Adrenal gland (tissue), 12 donors: ENCODE data around the gene PLXDC2. TPM values are rescaled to one million over a fixed set of nuclear protein-coding genes. Genes with fewer than 3 reads are reported as not detected.

Experiments
- DNase-seq, 7 donors: peaks; one replicate each; pipeline ENCODE4 v3.0.0-alpha.2; 2019 to 2020
- H3K27ac ChIP-seq, 5 donors: fragments of 200-600 bp; sonication (generic) in 4 of 5; 1 replicate in 3 of 5; 2 replicates in 2 of 5; pipeline versions ENCODE4 v1.5.1 to v1.8.0; 2016 to 2020; ENCODE audit warnings: mild to moderate bottlenecking in 1 of 5
- H3K27me3 ChIP-seq: fragments of 200-600 bp; 2 replicates; pipeline ENCODE4 v1.8.0; 2021
- H3K36me3 ChIP-seq, 2 donors: fragments of 200-600 bp; replicated peaks in 1 of 2; 1 replicate in 1 of 2; 2 replicates in 1 of 2; pipeline versions ENCODE4 v1.5.1 to v1.8.0; 2018 to 2022
- H3K4me1 ChIP-seq, 2 donors: fragments of 200-600 bp; replicated peaks in 1 of 2; 1 replicate in 1 of 2; 2 replicates in 1 of 2; pipeline versions ENCODE4 v1.5.1 to v1.8.0; 2018 to 2021
- H3K4me3 ChIP-seq, 4 donors: fragments of 200-600 bp; sonication (generic) in 3 of 4; one replicate each; pipeline ENCODE4 v1.5.1; 2016 to 2018
- H3K9me3 ChIP-seq, 3 donors: fragments of 200-600 bp; sonication (generic) in 1 of 3; replicated peaks in 1 of 3; 1 replicate in 2 of 3; 2 replicates in 1 of 3; pipeline versions ENCODE4 v1.5.1 to v1.8.0; 2016 to 2021
- POLR2A ChIP-seq, 2 donors: fragments of 450-650 bp; IDR thresholded peaks; one replicate each; pipeline ENCODE4 v1.6.1; 2017; ENCODE audit warnings: antibody characterized with exemption in 2 of 2, mild to moderate bottlenecking in 2 of 2, moderate library complexity in 1 of 2
- WGBS, 4 donors: extraction: QIAGEN DNeasy Blood & Tissue Kit in 2 of 4; methylation state at CpG; one replicate each; pipeline versions ENCODE4 v1.1.5 to v1.1.7; 2013 to 2017; 5-methylcytosine and 5-hydroxymethylcytosine counted together
- intact Hi-C, 2 donors: fragments of 100-400 bp; cut with DNase I; formaldehyde crosslinking; loops; one replicate each; pipeline versions ENCODE4 v1.14.1 to v1.15.0; 2022 to 2023
- polyA plus RNA-seq, 3 donors: library from polyadenylated mRNA; stranded (reverse); fragments of 200-250 nt in 2 of 3; fragments of 350-450 nt in 1 of 3; fragmentation: Illumina TruSeq in 1 of 3; extraction: RNeasy Lipid Tissue Mini Kit (QIAGEN cat#74804) in 1 of 3; gene quantifications; one replicate each; pipeline ENCODE4 v1.2.3, GENCODE V29; 2013 to 2014
- total RNA-seq, 9 donors: library from RNA; depleted of rRNA in 4 of 9; stranded (reverse); fragments of >200 nt in 4 of 9; fragments of 120-200 nt in 1 of 9; fragmentation: NEBNext Ultra II Directional in 1 of 9; extraction: Animal tissue kit (Norgen Biotek cat#: 25700) in 1 of 9; gene quantifications; one replicate each; pipeline versions ENCODE4 v1.1.0 to v1.2.4, GENCODE V29; 2013 to 2023
- TF ChIP-seq, protein P1 (sequence below), 6 experiments: fragments of 450-650 bp in 4 of 6; fragments of 200-600 bp in 2 of 6; sonication (generic) in 1 of 6; IDR thresholded peaks; 1 replicate in 5 of 6; 2 replicates in 1 of 6; pipeline versions ENCODE4 v1.5.1 to v1.8.0; 2016 to 2021; ENCODE audit warnings: antibody characterized with exemption in 6 of 6, mild to moderate bottlenecking in 2 of 6, moderate library complexity in 1 of 6
- donor health status: healthy with polysubstance abuse.
- donor health status: Bipolar disorder and iron deficiency.
- donor health status: DM: yes; HTN: yes; CAD: no.
- donor health status: DM: no; HTN: no; CAD: no.
- donor health status: DM: no; HTN: no; CAD: no.
- donor health status: DM: yes; HTN: yes; CAD: no.

The PLXDC2 gene
- total and polyA plus RNA-seq, 12 donors: 12.1 to 127 (median 75.1) TPM

- 89 to 97% (median 90%) methylated on average over 2 of the region's 2 CpGs for WGBS, 4 donors
- Histone ChIP-seq H3K27me3 (no peaks in the 10 kb centered on the region), H3K27ac (no peak overlapping the region), H3K36me3 (no peaks in the 10 kb centered on the region), H3K4me1 (no peaks in the 10 kb centered on the region), H3K9me3 (no peaks in the 10 kb centered on the region), H3K4me3 (no peak overlapping the region)
- intact Hi-C loops: no loop called here
- no peak for TF ChIP-seq POLR2A (IDR thresholded peaks at IDR 0.05)
- TF ChIP-seq, protein P1, sequence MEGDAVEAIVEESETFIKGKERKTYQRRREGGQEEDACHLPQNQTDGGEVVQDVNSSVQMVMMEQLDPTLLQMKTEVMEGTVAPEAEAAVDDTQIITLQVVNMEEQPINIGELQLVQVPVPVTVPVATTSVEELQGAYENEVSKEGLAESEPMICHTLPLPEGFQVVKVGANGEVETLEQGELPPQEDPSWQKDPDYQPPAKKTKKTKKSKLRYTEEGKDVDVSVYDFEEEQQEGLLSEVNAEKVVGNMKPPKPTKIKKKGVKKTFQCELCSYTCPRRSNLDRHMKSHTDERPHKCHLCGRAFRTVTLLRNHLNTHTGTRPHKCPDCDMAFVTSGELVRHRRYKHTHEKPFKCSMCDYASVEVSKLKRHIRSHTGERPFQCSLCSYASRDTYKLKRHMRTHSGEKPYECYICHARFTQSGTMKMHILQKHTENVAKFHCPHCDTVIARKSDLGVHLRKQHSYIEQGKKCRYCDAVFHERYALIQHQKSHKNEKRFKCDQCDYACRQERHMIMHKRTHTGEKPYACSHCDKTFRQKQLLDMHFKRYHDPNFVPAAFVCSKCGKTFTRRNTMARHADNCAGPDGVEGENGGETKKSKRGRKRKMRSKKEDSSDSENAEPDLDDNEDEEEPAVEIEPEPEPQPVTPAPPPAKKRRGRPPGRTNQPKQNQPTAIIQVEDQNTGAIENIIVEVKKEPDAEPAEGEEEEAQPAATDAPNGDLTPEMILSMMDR (IDR thresholded peaks at IDR 0.05): no peak
- no peak for DNase-seq
Observed at GRCh38 chr10:20232079-20232705, 416.0 kb downstream of the PLXDC2 start.

GRCh38 chr10:20233423-20233822 lies 417.2 kb downstream of the PLXDC2 start:
- no peak overlapping the region for H3K4me3 ChIP-seq
- H3K9me3 ChIP-seq: no peaks in the 10 kb centered on the region
- no peak overlapping the region for H3K27ac ChIP-seq
- DNase-seq: no peak
- no peaks in the 10 kb centered on the region for H3K36me3 ChIP-seq
- H3K4me1 ChIP-seq: no peaks in the 10 kb centered on the region
- intact Hi-C loops: no loop called here
- H3K27me3 ChIP-seq: no peaks in the 10 kb centered on the region
- TF ChIP-seq, protein P1 (IDR thresholded peaks at IDR 0.05): no peak
- no peak for TF ChIP-seq POLR2A (IDR thresholded peaks at IDR 0.05)

- Histone ChIP-seq H3K27ac (no peak overlapping the region), H3K36me3 (no peaks in the 10 kb centered on the region), H3K4me3 (no peak overlapping the region), H3K27me3 (no peaks in the 10 kb centered on the region), H3K4me1 (no peaks in the 10 kb centered on the region), H3K9me3 (no peaks in the 10 kb centered on the region)
- WGBS, 4 donors: 94 to 97% (median 95%) methylated on average over 5 of the region's 5 CpGs
- intact Hi-C loops: no loop called here
- no peak for TF ChIP-seq POLR2A (IDR thresholded peaks at IDR 0.05)
- TF ChIP-seq, protein P1 (IDR thresholded peaks at IDR 0.05): no peak
- no peak for DNase-seq
Observed at GRCh38 chr10:20234579-20234978, 418.3 kb downstream of the PLXDC2 start.

DNA sequence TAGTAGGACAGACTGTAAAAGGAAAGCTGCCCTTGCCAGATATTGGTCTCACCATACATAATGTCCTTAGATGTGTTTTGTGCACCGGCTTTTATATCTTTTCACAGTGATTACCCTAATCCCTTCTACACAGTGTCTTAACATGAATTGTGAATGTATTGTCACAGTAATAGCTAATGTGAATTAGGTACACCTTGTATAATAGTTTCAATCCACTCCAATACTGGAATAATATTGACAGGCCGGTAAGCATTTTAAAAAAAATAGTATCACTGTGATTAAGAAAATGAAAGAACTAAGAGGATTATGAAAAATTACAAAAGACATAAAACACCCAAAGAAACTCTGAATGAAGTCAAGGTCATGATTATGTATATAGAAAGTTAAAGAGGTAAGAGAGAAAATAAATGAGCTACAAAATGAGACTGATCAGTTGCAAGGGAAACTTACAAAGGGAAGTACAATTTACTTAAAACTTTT lies 420.9 kb downstream of the PLXDC2 start:
- intact Hi-C loops: no loop called here
- no peaks in the 10 kb centered on the region for H3K9me3 ChIP-seq
- DNase-seq: no peak
- no peak overlapping the region for H3K4me3 ChIP-seq
- WGBS, 4 donors: 91 to 95% (median 94%) methylated on average over 2 of the region's 2 CpGs
- H3K27ac ChIP-seq: no peak overlapping the region
- H3K4me1 ChIP-seq: no peaks in the 10 kb centered on the region
- no peak for TF ChIP-seq POLR2A (IDR thresholded peaks at IDR 0.05)
- TF ChIP-seq, protein P1 (IDR thresholded peaks at IDR 0.05): no peak
- no peaks in the 10 kb centered on the region for H3K36me3 ChIP-seq
- no peaks in the 10 kb centered on the region for H3K27me3 ChIP-seq
